HEK293 (cell line): ENCODE data around the gene SNRNP40.

Source experiments
- CTCF ChIP-seq: fragments of 450-650 bp; formaldehyde crosslinking; IDR thresholded peaks from 2 replicates; pipeline ENCODE4 v1.5.1; 2016; ENCODE audit warnings: missing biosample characterization, missing genetic modification characterization
- GLIS2 ChIP-seq: fragments of 450-650 bp; formaldehyde crosslinking; IDR thresholded peaks from 2 replicates; pipeline ENCODE4 v1.5.1; 2016; ENCODE audit warnings: missing biosample characterization, missing genetic modification characterization
- WT1 ChIP-seq: fragments of 450-650 bp; formaldehyde crosslinking; IDR thresholded peaks from 2 replicates; pipeline ENCODE4 v1.5.1; 2016; ENCODE audit warnings: missing biosample characterization, missing genetic modification characterization
- ZNF184 ChIP-seq: fragments of 450-650 bp; IDR thresholded peaks from 2 replicates; pipeline ENCODE4 v1.5.1; 2018; ENCODE audit warnings: missing biosample characterization, mild to moderate bottlenecking, missing genetic modification characterization
- ZNF416 ChIP-seq: fragments of 450-650 bp; formaldehyde crosslinking; IDR thresholded peaks from 2 replicates; pipeline ENCODE4 v1.5.1; 2016; ENCODE audit warnings: missing biosample characterization, missing genetic modification characterization
- ZNF423 ChIP-seq: fragments of 450-650 bp; formaldehyde crosslinking; IDR thresholded peaks from 2 replicates; pipeline ENCODE4 v1.5.1; 2016; ENCODE audit warnings: missing biosample characterization, missing genetic modification characterization
- ZNF704 ChIP-seq: fragments of 450-650 bp; formaldehyde crosslinking; IDR thresholded peaks from 2 replicates; pipeline ENCODE4 v1.5.1; 2016; ENCODE audit warnings: missing biosample characterization, missing genetic modification characterization
- TF ChIP-seq, protein P1 (sequence below): fragments of 450-650 bp; formaldehyde crosslinking; IDR thresholded peaks from 2 replicates; pipeline ENCODE4 v1.5.1; 2016; ENCODE audit warnings: missing biosample characterization, missing genetic modification characterization

- TF ChIP-seq ZNF184 (tag by site-specific recombination) = no peak
- TF ChIP-seq CTCF (tag by site-specific recombination) = no peak
- no peak for TF ChIP-seq WT1
- TF ChIP-seq ZNF423 (tag by site-specific recombination) = no peak
- TF ChIP-seq, protein P1, sequence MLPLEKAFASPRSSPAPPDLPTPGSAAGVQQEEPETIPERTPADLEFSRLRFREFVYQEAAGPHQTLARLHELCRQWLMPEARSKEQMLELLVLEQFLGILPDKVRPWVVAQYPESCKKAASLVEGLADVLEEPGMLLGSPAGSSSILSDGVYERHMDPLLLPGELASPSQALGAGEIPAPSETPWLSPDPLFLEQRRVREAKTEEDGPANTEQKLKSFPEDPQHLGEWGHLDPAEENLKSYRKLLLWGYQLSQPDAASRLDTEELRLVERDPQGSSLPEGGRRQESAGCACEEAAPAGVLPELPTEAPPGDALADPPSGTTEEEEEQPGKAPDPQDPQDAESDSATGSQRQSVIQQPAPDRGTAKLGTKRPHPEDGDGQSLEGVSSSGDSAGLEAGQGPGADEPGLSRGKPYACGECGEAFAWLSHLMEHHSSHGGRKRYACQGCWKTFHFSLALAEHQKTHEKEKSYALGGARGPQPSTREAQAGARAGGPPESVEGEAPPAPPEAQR = no peak
- no peak for TF ChIP-seq ZNF704 (tag by site-specific recombination)
- TF ChIP-seq GLIS2 (tag by site-specific recombination) = no peak
- no peak for TF ChIP-seq ZNF416 (tag by site-specific recombination)
Measured at GRCh38 chr1:31232689-31233088, 63.9 kb downstream of the SNRNP40 start.
